NCI-H2227 treated with DMSO at 0.1 percent for 48 hours (cell line): ENCODE results near the gene CDON.

Experiments
- DNase-seq: peaks from one replicate; lab custom pipeline; 2025; lab: John Stamatoyannopoulos, UW

CDON gene

DNA sequence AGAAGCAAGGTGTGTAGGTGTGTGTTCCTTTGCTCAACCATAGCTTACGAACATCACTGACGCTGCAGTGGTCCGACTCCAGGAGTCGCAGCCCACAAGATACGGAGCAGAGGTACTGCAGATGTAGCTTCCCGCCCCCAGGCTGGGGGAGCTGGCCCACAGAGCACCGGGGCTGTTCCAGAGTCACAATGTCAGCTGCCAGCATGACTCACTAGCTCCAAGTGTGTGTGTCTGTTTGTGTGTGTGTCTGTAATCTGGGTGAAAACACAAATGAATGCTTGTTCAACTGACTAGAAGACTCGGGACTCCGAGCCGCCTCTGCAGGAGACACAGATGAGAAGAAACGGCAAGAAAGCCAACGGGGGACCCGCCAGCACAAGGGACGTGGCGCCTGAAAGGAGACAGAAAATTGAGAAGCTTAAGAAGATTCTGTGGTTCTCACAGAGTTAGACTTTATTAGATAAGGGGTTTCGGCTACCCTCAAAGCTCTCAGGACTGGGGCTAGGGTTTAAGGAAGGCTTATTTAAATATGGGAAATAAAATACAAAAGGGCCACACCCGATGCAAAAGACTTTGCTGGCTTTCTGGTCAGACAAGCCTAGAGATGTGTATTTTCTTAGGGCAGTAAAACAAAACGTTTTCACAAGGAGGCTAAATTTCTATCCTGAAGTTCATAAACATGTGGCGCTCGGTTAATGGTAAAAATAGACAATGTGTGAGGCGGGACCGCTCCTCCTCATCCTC, 106.1 kb downstream of the CDON start:
- DNase-seq, result no peak

- DNase-seq, result no peak
Observed at GRCh38 chr11:125955856-125956255, 106.8 kb downstream of the CDON start.

GRCh38 chr11:125954945-125955640, 107.6 kb downstream of the CDON start:
- DNase-seq, result no peak

- no peak for DNase-seq
Observed at GRCh38 chr11:125954123-125954944, 108.3 kb downstream of the CDON start.

- DNase-seq, result no peak
Observed at GRCh38 chr11:125953401-125953935, 109.2 kb downstream of the CDON start.

- no peak for DNase-seq
Observed at GRCh38 chr11:125952973-125953372, 109.7 kb downstream of the CDON start.

DNA sequence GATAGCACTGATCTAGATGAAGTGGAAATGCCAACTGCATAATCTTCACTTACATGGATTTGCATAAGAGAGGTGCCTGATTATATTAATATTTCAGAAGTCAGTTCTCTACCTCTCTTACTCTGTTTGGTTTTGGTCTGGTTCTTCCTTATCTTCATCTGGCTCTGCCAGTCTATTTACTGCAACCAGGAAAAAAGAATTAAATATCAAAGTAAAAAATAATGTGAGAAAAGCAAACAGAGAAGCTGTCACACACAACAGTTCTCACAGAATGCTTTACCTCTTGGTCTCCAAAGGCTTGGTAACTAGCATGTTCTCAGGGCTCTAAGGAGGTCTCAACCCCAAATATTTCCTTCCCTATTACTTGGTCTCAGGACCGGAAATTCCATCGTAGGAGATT, 110.1 kb downstream of the CDON start:
- no peak for DNase-seq

DNA sequence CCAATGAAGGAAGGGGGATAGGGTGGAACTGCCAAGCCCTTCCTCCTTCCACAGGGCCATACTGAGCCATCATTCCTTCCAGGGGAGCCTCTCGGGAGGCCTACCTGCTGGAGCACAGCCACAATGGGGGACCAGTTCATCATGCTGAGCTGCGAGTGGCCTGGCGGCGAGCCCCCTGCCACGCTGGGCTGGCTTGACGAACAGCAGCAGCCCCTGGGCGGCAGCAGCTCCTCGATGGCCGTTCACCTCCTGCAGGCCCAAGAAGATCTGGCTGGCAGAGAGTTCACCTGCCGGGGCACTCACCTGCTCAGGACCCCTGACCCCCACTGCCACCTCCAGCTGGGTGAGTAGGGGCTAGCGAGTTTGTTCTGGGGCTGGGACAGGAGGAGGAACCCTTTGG, 110.9 kb downstream of the CDON start:
- no peak for DNase-seq

DNA sequence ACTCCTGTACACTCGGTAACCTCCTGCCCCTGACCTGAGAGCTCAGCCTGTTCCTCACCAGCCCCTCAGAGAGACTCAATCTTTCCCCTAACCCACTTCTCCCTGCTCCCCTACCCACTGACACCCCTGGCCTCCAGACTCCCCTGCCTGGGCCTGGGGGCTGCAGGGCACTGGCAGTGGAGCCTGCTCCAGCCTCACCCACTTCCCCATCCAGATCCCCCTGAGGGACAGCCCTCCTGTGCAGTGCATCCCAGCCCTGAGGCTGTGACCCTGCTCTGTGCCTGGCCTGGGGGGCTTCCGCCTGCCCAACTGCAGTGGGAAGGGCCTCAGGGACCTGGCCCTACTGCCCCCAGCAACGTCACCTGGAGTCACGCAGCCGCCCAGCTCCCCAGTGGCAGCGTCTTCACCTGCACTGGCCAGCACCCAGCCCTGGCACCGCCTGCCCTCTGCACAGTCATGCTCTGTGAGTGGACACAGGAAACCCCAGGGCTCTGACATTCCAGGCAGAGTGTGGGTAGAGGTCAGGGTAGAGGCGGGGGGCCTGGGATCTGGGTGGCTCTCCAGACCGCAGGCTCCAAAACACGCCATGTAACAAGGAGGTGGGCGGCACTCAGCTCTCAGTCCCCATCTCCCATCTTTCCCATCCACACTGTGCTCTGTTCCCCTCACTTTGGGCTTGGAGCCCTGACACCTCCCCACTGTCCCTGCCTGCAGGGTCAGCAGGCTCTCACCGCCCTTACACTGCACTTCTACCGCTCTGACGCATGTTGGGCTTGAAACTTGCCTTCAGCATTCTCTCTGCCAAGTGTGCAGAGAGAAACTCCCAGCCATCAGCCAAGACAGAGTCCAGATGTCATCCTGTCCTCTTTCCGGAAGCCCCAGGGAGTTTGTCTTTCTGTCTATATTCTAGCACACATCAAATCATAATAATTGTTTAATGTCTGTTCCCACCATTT, 111.7 kb downstream of the CDON start:
- DNase-seq, result no peak

DNA sequence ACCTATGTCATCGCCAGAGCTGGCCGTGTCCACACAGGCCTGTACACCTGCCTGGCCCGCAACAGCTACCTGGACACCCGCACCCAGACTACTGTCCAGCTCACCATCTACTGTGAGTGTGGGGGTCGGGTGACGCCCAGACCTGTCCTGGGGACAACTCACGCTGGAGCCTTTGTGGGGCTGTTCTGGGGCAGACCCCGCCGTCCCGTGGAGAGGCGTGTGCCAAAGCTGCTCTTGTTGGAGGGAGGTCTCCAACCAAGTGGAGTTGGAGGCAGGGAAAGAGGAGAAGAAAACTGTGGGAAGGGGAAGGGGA, 112.5 kb downstream of the CDON start:
- DNase-seq, result no peak

GRCh38 chr11:125949271-125950177, 113.1 kb downstream of the CDON start:
- DNase-seq, result no peak

GRCh38 chr11:125948278-125949051, 114.2 kb downstream of the CDON start:
- DNase-seq, result no peak

GRCh38 chr11:125947419-125948277, 115.0 kb downstream of the CDON start:
- DNase-seq, result no peak

DNA sequence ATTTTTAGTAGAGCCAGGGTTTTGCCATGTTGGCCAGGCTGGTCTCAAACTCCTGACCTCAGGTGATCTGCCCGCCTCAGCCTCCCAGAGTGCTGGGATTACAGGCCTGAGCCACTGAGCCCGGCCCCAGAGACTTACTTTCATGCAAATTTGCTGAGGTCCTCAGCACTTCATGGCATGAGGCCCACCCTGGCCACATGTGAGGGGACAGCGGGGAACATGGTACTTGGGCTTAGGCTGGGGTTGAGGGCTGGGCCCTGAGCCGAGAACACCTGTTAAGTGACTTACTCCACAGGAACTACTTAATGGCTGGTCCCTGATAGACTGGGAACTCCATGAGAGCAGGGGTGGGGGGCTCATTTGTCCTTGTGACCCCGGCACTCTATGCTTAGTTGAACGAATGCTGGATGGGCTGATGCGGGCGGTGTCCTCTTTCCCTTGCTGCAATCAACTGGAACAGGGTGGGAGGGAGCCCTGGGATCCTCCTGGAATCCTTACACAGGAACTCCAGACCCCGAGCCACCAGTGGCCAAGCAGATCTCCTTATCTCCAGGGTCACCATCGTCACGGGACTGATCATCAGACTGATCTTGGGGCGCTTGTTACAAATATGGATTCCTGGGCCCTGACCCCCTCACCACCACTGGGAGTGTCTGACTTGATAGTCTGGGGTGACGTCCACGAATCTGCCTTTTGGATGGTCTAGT, 115.8 kb downstream of the CDON start:
- DNase-seq, result no peak

GRCh38 chr11:125945797-125946520, 116.7 kb downstream of the CDON start, which contains the start of gene VSIG10L2:
Gene VSIG10L2 (plus strand): TSS chr11:125946044. CDS start chr11:125946056, 12 bp downstream.
- DNase-seq, result no peak

- no peak for DNase-seq
Observed at GRCh38 chr11:125945011-125945796, 117.5 kb downstream of the CDON start.
